Transverse colon (tissue), 4 donors: ENCODE results near the gene ZNHIT3. TPM values are rescaled to one million over a fixed set of nuclear protein-coding genes. Genes with fewer than 3 reads are reported as not detected.

Experiments
- DNase-seq: peaks from one replicate; pipeline ENCODE4 v3.0.0-alpha.2; 2019
- H3K27ac ChIP-seq, 4 donors: fragments of 200-600 bp; sonication (generic); 2 replicates each; pipeline ENCODE4 v1.5.1; 2016 to 2018; ENCODE audit warnings: inconsistent platforms in 4 of 4
- H3K27me3 ChIP-seq: fragments of 200-600 bp; sonication (generic); 2 replicates; pipeline ENCODE4 v1.5.1; 2017; ENCODE audit warnings: inconsistent platforms
- H3K36me3 ChIP-seq, 4 donors: fragments of 200-600 bp; sonication (generic); 2 replicates each; pipeline ENCODE4 v1.5.1; 2017 to 2019; ENCODE audit warnings: inconsistent platforms in 4 of 4
- H3K4me1 ChIP-seq, 4 donors: fragments of 200-600 bp; sonication (generic); 2 replicates each; pipeline ENCODE4 v1.5.1; 2017 to 2020; ENCODE audit warnings: inconsistent platforms in 4 of 4
- H3K4me3 ChIP-seq, 4 donors: fragments of 200-600 bp; sonication (generic); 1 replicate in 1 of 4; 2 replicates in 3 of 4; pipeline versions ENCODE4 v1.5.1 to v1.6.1; 2017 to 2019; ENCODE audit warnings: inconsistent platforms in 4 of 4
- H3K9me3 ChIP-seq, 2 donors: fragments of 200-600 bp; sonication (generic); 2 replicates each; pipeline ENCODE4 v1.5.1; 2017 to 2019; ENCODE audit warnings: inconsistent platforms in 2 of 2
- CTCF ChIP-seq, 5 experiments: fragments of 200-600 bp in 3 of 5; fragments of 450-650 bp in 2 of 5; sonication (generic) in 3 of 5; IDR thresholded peaks; 1 replicate in 2 of 5; 2 replicates in 3 of 5; pipeline ENCODE4 v1.5.1; 2016 to 2017; ENCODE audit warnings: antibody characterized with exemption in 5 of 5, inconsistent platforms in 3 of 5, mild to moderate bottlenecking in 2 of 5, moderate library complexity in 1 of 5
- EP300 ChIP-seq: sonication (generic); formaldehyde crosslinking; IDR thresholded peaks from one replicate; pipeline ENCODE4 v1.6.1; 2017; ENCODE audit warnings: antibody characterized with exemption, low read depth
- POLR2A ChIP-seq: fragments of 450-650 bp; IDR thresholded peaks from one replicate; pipeline ENCODE4 v1.6.1; 2016; ENCODE audit warnings: antibody characterized with exemption, mild to moderate bottlenecking, moderate library complexity
- POLR2AphosphoS5 ChIP-seq, 3 donors: sonication (generic); formaldehyde crosslinking; IDR thresholded peaks; one replicate each; pipeline ENCODE4 v1.6.1; 2016; ENCODE audit warnings: antibody characterized with exemption in 3 of 3
- WGBS, 2 donors: methylation state at CpG; one replicate each; pipeline ENCODE4 v1.1.5; 2018; ENCODE audit warnings: low coverage in 1 of 2; 5-methylcytosine and 5-hydroxymethylcytosine counted together
- in situ Hi-C, 4 donors: fragments of 200-750 bp; cut with MboI; loops; one replicate each; pipeline versions ENCODE4 v1.15.0 to v1.15.1; 2017; ENCODE audit warnings: low sequenced_read_pairs in 3 of 4, low pct_ligation_motif_present in 1 of 4, low pct_unique_long_range_greater_than_20kb in 1 of 4
- intact Hi-C: fragments of 100-400 bp; cut with DNase I; formaldehyde crosslinking; loops from one replicate; pipeline ENCODE4 v1.15.1; 2023; ENCODE audit warnings: low total_unique reads
- total RNA-seq, 4 donors: library from RNA; depleted of rRNA; stranded (reverse); fragments of >200 nt; gene quantifications; one replicate each; pipeline ENCODE4 v1.1.0, GENCODE V29; 2016

Gene ZNHIT3
- total RNA-seq, 4 donors from 2014 or later = 6.7 to 38.6 (median 27.2) TPM

GRCh38 chr17:36463916-36464764 is 22.3 kb upstream of the ZNHIT3 start:
- H3K27ac ChIP-seq = no peak overlapping the region
- no peak for TF ChIP-seq POLR2A
- TF ChIP-seq CTCF (IDR thresholded peaks at IDR 0.05) = no peak
- TF ChIP-seq EP300 = no peak
- no peak for TF ChIP-seq POLR2AphosphoS5 (IDR thresholded peaks at IDR 0.05)
- no peaks in the 10 kb centered on the region for H3K36me3 ChIP-seq
- no peak overlapping the region for H3K4me3 ChIP-seq
- no peaks in the 10 kb centered on the region for H3K4me1 ChIP-seq
- H3K27me3 ChIP-seq = peaks cover 78% of the 10 kb centered on the region
- 0 to 32% methylated on average over 1 to 42 of the region's 54 CpGs for WGBS, 2 donors
- in situ Hi-C loops = loop anchor here in 1 of 4 donors (25.0 kb wide), 1 partner anchor 352 kb away; the partner anchor contains the start of gene CCL4
- DNase-seq = peak; percentile 69
- no peaks in the 10 kb centered on the region for H3K9me3 ChIP-seq
- intact Hi-C loops = no loop called here

GRCh38 chr17:36464765-36465088 is 21.8 kb upstream of the ZNHIT3 start:
- Histone ChIP-seq H3K4me3 (no peak overlapping the region), H3K27me3 (peaks cover 75% of the 10 kb centered on the region), H3K27ac (no peak overlapping the region), H3K36me3 (no peaks in the 10 kb centered on the region), H3K9me3 (no peaks in the 10 kb centered on the region), H3K4me1 (no peaks in the 10 kb centered on the region)
- in situ Hi-C loops (loop anchor here in 1 of 4 donors (25.0 kb wide), 1 partner anchor 352 kb away; the partner anchor contains the start of gene CCL4), intact Hi-C loops (no loop called here)
- TF ChIP-seq EP300 (no peak), POLR2AphosphoS5 (IDR thresholded peaks at IDR 0.05) (no peak), CTCF (IDR thresholded peaks at IDR 0.05) (no peak), POLR2A (no peak)
- 30 to 34% methylated on average over 9 to 16 of the region's 21 CpGs for WGBS, 2 donors
- no peak for DNase-seq

GRCh38 chr17:36468903-36469635 is 17.4 kb upstream of the ZNHIT3 start:
- in situ Hi-C loops (loop anchor here in 1 of 4 donors (25.0 kb wide), 1 partner anchor 357 kb away; the partner anchor contains the start of gene CCL4), intact Hi-C loops (no loop called here)
- H3K9me3 ChIP-seq = no peaks in the 10 kb centered on the region
- no peaks in the 10 kb centered on the region for H3K4me1 ChIP-seq
- peaks cover 49% of the 10 kb centered on the region for H3K27me3 ChIP-seq
- TF ChIP-seq CTCF (IDR thresholded peaks at IDR 0.05) (no peak), POLR2AphosphoS5 (IDR thresholded peaks at IDR 0.05) (no peak), POLR2A (no peak), EP300 (no peak)
- H3K4me3 ChIP-seq = no peak overlapping the region
- no peaks in the 10 kb centered on the region for H3K36me3 ChIP-seq
- WGBS, 2 donors = 61 to 68% methylated on average over 7 to 18 of the region's 18 CpGs
- no peak overlapping the region for H3K27ac ChIP-seq
- no peak for DNase-seq

- Histone ChIP-seq H3K27ac (no peak overlapping the region), H3K27me3 (peaks cover 42% of the 10 kb centered on the region), H3K4me3 (no peak overlapping the region), H3K4me1 (no peaks in the 10 kb centered on the region), H3K9me3 (no peaks in the 10 kb centered on the region), H3K36me3 (no peaks in the 10 kb centered on the region)
- no peak for DNase-seq
- in situ Hi-C loops = loop anchor here in 1 of 4 donors (25.0 kb wide), 1 partner anchor 357 kb away; the partner anchor contains the start of gene CCL4
- TF ChIP-seq EP300 = no peak
- no peak for TF ChIP-seq POLR2AphosphoS5 (IDR thresholded peaks at IDR 0.05)
- no peak for TF ChIP-seq POLR2A
- no peak for TF ChIP-seq CTCF (IDR thresholded peaks at IDR 0.05)
- intact Hi-C loops = no loop called here
- 51 to 64% methylated on average over 3 to 7 of the region's 7 CpGs for WGBS, 2 donors
Measured at GRCh38 chr17:36469733-36470132, 16.7 kb upstream of the ZNHIT3 start.
